GM04504 (cell line): Measurements from ENCODE around the gene LRRC32.

Source experiments
- DNase-seq: peaks from one replicate; pipeline ENCODE4 v3.0.0-alpha.2; 2012; ENCODE audit warnings: low read depth

LRRC32 gene, protein sequence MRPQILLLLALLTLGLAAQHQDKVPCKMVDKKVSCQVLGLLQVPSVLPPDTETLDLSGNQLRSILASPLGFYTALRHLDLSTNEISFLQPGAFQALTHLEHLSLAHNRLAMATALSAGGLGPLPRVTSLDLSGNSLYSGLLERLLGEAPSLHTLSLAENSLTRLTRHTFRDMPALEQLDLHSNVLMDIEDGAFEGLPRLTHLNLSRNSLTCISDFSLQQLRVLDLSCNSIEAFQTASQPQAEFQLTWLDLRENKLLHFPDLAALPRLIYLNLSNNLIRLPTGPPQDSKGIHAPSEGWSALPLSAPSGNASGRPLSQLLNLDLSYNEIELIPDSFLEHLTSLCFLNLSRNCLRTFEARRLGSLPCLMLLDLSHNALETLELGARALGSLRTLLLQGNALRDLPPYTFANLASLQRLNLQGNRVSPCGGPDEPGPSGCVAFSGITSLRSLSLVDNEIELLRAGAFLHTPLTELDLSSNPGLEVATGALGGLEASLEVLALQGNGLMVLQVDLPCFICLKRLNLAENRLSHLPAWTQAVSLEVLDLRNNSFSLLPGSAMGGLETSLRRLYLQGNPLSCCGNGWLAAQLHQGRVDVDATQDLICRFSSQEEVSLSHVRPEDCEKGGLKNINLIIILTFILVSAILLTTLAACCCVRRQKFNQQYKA

DNA sequence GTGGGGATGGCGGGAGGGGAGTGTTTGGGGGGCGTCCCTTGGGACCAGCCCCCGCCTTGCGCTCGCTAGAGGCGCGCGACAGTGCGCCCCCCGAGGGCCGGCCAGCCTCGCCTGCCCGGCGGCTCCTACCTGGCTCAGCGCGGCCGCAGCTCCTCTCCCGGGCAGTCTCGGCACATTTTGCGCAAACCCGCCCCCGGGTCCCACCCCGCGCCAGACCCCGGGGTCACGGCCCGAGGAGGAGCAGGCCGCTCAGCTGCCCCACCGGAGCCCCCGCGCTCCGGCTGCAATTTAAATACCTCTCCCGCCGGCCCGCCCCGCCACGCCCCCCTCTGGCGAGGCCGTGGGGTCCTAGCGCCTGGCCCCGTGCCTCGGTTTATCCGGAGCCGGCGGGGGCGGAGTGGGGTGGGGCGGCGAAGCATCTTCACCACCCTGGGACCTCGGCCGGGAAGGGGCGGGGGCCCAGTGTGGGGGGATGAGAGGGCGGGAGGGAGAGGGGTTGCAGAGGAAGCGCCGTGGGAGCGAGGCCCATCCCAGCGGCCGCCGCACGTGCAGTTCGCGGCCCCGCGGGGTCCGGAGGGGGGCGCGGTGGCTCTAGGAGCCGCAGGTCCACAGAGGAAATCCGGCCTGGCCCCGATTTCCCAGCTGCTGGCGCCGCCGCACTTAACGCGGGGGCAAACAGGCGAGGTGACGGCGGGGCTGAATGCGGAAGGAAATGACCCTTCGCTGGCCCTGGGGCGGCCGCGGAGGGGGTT, at the start of gene LRRC32:
TSS of gene LRRC32 (minus strand) at position 263 of the 752 bp plus-strand sequence. CDS start 4,793 bp downstream, outside the sequence.
- no peak for DNase-seq

DNA sequence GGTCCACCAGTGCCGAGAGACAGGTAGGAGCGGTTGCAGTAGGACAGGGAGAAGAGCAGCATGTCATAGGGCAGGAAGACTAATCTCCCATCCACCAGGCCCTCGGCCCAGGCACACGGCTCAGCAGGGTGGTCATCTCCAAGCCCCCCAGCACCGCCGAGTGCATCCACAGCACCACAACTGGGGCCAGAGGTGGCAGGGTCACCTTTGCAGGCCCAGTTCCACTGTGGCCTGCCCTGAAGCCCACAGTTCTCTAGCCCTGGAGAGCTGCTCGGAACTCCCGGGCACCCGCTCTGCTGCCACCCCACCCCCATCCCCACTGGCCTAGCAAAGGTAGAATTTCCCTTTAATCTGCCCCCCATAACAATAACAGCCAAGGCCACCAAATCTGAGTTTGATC, 49.1 kb upstream of the LRRC32 start:
- DNase-seq: no peak

DNA sequence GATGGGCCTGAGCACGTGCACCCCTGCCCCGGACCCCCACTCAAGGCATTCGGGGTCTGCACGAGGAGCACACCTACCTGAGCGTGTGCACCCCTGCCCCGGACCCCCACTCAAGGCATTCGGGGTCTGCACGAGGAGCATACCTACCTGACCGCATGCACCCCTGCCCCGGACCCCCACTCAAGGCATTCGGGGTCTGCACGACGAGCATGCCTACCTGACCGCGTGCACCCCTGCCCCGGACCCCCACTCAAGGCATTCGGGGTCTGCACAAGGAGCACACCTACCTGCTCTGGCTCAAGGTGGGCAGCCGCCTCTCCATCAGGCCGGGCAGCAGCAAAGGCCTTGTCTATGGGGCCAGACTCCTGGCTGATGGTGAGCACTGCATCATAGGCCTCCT, 48.7 kb upstream of the LRRC32 start:
- no peak for DNase-seq

DNA sequence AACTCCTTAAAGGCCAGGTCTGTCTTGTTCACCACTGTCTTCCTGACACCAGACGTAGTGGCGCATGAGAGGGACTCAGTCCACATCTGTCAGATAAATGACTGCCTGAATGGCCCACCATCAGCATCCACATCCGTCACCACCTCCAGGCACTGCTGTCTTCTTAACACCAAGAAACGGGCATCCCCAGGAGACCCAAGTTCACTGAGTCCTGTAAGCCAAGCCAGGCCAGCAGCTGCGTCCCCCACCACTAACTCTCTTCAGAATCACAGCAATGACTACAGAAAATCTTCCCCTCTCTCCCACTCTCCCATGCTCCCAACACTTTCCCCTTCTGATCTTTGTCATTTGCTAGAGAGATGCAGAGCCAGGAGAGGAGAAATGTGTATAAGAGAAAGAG, 47.3 kb upstream of the LRRC32 start:
- no peak for DNase-seq

DNA sequence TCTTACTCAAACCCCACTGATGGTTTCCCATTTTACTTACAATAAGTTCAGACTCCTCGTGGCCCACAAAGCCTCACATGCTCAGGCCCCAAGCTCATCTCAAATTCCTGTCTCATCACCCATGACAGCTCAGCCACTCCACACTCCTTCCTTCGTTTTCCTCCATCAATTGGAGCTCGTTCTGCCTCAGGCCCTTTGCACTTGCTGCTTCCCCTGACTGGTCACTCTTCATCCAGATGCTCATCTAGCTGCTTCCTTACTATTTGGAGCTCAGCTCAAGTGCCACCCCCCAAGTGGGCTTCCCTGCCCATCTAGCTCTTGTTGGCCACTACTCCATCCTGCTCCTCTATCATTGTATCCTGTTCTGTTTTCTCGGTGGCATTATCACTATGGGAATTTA, 46.8 kb upstream of the LRRC32 start:
- DNase-seq: no peak

DNA sequence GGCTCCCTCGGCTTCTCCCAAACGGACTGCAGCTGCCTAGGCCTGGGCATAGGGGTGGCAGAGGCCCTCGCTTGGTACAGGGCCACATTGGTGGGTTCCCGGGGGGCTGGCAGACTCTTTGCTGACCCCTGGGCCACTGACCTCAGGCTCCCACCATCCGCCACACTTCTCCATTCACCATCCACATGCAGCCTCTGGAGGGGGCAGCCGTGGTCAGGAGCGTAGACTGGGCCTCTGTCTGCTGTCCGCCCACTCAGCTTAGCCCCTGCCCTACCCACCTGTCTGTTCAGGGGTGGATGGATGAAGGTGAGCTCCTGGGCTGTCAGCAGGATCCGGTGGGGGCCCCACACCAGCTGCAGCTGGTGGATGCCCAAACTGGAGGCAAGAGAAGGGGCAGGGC, 45.7 kb upstream of the LRRC32 start:
- no peak for DNase-seq

DNA sequence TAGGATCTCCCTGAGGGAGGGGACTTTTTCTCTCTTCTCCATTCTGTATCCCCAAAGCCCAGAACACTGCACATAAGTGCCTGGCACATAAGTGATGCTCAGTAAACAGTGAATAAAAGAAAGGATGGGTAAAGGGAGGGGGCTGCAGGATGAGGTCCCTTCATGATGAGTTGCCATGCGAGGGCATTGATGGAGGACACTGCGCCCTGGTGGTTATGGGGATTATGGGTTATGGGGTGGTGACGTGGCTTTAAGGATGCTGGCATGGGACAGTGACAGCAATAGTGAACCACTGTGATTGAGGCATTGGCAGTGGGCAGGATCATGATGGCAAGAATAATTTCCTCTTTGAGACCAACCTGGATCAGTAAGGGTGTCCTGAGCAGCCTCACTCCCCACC, 43.9 kb upstream of the LRRC32 start:
- DNase-seq: no peak

DNA sequence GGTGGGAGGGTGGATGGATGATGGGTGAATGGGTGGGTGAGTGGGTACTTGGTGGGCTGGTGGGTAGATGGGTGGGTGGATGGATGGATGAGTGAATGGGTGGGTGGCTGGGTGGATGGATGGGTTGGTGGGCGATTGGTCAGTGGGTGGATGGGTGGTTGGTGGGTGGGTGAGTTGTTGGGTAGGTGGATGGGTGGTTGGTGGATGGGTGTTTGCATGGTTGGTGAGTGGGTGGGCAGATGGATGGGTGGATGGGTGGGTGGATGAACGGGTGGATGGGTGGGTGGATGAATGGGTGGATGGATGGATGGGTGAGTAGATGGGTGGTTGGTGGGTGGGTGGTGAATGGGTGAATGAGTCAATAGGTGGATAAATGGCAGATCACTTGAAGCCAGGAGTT, 43.0 kb upstream of the LRRC32 start:
- no peak for DNase-seq

DNA sequence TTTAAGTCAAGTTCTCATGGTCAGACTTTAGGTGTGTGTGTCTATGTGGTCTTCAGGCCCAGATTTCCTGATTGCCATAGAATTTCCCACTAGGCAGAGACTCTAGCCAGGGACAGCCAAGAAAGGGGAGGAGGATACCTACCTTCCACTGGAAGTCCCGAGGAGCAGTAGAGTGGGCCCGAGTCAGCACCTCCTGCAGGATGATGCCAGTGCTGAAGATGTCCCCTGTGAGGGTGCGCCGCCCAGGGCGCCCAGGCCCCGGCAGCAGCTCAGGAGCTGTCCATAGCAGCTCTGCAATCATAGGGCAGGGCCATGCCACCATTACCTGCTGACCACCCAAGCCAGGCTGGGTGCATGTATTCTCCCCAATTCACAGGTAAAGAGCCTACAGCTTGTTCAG, 41.6 kb upstream of the LRRC32 start:
- no peak for DNase-seq

DNA sequence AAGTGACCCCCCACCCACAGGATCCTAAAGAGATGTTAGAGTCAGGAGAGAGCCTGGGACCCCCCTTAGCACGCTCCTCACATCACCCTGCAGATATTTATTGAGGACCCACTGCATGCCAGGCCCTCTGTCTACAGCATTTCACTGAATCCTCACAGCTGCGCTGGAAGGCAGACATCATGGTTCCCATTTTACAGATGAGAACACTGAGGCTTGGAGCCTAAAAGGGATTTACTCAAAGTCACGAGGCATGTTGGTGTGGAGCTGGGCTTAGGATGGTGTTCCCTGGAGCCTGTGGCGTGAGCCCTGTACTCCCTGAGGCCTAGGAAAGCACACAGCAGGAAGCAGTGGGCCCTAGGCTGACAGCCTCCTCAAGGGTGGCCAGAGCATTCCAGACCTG, 39.2 kb upstream of the LRRC32 start:
- no peak for DNase-seq

DNA sequence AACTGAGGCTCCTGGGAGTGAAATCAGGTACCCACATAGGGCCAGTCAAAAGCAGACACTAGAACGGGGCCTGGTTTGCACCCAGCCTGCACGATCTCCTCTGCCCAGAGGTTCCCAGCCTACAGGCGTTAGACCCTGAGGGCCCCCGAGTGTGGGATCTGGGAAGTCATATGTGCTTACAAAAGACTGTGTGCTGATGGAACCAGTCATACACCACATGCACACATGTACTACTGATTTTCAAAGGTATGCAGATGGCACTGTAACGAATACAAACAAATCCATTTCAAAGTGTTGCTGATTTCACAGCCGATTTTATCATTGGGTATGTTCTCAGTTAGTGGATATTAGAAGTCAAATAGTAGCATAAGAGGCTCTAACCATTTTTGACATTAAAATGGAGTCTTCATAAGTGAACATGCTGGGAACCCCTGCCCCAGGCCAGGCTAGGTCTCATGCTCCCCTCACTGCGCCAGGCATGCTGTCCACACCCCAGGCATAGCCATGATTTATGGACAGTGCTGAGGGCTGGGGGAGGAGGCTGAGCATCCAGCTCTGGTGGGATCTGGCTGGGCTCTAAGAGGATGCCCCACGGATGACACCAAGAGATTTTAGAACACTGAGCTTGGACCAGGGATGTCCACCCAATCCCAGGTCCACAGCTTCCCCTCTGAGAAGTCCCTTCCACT, 38.6 kb upstream of the LRRC32 start:
- DNase-seq: no peak

DNA sequence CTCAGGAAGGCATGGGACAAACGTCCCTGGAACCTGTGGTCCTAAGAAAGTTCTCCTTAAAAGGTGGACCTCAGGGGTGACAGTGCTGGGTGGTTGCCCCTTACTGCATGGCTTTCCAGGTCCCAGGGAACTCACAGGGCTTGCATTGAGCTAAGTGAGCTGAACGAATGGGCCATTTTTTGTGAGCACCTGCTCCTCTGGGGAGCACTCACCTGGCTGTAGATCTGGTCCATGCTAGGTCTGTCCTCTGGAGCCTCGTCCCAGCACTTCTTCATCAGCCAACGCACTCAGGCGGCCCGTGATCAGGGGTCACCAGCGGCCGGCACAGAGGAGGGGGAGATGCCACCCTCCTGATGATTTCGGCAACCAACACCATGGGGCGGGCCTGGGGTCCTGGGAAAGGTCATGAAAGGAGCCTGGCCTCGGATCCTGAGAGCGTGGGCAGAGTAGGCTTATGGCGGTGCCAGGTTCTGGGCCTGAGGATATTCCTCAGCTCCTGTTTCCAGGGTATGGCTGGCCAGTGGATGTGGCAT, 36.8 kb upstream of the LRRC32 start:
- DNase-seq: no peak

DNA sequence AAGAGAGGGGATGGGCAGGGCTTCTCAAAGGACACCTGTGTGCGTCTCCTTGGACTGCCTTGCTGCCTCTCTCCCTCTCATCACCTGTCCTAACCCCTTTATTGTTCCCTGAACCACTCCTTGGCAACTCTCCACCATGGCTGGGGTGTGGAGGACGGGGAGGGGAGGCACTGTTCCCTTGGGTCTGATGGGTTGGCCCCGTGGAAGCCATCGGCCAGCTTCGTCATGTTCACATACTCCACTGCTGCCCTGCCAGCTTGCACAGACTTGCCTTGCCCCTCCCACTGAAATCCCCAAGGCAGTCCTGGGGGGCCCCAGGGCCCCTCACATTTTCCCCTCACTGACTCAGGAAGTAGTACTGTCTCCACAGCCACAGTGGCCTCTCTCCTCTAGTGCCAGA, 36.1 kb upstream of the LRRC32 start:
- DNase-seq: no peak

DNA sequence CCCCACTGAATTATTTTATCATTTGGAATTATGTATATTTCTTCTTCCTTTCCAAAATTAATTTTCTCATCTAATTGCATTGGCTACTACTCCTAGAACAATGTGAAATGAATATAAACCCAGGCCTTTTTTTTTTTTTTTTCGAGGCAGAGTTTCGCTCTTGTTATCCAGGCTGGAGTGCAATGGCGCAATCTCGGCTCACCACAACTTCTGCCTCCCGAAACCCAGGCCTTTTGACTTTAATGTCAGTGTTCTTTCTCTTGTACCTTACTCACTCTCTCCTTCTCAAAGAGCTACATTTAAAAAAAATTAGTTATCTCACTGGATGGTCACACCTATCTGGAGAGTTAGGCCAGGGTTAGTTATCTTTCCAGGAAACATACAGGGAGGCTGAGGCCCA, 35.3 kb upstream of the LRRC32 start:
- no peak for DNase-seq

DNA sequence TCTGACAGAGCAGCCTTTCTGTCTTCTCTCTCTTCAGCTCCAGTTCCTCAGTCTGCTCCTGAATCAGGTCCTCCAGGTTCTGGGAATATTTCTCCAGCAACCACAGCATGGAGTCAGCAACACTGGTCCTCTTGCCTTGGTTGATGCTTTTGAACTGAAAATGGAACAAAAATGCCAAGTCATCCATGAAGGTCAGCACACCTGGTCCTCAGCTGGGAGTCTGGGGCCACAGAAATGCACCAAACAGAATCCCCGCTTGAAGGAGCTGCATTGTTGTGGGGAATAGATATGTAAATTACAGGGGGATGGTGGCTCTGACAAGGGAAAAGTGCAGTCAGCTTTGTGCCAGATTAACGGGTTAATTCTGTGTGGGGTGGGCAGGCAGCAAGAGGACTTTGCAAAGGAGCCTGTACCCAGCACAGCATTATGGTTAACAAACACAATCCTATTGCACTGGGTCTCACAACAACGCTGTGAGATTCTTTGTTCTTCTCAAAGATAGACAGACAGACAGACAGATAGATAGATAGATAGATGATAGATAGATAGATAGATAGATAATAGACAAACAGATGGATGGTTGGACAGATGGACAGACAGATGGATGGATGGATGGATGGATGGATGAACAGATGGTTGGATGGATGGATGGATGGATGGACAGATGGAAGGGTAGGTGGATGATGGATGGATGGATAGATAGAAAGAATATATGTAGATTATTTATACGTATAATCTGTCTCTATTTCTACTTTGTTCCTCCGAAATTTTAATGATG, 33.8 kb upstream of the LRRC32 start:
- no peak for DNase-seq

DNA sequence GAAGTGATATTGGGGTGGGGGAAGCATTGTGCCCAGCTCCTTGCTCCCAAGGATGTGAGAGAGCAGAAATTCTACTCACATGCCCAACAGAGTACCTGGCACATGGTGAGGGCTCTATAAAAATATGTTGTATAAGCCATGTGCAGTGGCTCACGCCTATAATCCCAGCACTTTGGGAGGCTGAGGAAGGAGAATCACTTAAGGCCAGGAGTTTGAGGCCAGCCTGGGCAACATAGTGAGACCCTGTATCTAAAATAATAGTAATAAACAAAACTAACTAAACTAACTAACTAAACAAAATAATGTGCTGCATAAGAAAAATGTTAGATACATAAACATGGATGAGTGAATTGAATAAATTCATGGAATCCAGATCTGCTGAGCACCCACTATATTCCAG, 33.2 kb upstream of the LRRC32 start:
- DNase-seq: no peak

DNA sequence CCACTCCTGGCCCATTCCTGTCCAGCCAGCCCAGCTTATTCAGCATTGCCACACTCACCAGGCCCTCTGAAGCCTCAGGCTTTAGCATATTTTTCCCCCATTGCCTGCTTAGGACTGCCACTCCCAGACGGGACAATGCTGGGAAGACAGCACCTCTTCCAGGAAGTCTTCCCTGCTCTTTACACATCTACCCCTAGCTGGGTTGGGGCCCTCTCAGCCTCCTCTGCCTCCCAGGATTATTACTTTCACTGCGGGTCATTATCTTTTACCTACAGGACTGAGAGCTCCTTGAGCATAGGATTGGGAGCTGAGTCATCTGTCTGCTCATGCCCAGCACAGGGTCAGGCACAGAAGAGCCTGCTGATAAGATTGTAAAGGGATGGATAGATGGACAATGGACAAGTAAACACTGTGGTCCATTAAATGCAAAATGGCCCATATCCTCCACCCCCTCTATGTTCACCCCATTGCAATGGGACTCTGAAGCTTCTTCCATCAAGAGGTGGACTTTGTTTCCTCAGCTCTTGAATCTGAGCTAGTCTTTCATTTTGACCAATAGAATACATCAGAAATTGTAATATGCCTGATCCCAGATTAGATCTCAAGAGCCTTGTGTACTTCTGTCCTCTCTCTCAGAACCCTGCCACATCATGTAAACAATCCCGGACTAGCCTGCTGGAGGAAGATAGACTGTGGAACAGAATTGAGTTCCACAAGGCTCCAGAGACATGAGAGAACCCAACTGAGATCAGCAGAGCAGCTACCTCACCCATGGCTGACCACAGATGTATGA, 32.0 kb upstream of the LRRC32 start:
- DNase-seq: no peak

DNA sequence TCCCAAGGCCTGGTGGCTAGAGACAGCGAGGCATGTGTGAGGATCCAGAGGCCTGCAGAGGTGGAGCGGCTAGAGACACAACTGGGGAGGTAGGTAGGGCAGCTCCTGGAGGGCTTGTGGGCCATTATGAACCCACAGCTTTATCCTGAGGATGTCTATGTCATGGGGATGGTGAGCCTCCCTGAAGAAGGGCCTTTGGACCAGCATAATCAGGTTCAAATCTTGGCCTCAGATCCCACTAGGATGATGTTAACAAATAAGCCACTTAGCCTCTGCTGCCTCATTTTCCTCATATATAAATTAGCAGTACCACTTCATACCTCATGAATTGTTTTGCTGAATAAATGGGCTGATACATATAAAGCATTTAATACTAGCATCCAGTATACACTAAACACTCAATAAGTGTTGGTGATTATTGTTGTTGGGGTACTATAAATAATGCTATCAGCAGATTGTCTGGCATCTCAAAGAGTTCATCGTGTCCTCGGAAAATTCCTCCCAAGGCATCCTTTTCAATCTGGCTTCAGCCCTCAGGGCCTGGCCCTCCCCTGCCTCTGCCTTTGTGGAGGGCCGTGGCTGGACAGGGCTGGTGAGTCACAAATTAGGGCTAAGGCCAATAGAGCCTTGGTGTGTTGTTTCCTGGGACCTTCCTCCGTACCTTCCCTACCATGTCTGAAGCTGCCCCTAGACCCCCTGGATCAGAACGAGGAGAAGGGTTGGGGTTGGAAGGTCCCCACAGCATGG, 30.9 kb upstream of the LRRC32 start:
- peak; percentile 52 for DNase-seq

DNA sequence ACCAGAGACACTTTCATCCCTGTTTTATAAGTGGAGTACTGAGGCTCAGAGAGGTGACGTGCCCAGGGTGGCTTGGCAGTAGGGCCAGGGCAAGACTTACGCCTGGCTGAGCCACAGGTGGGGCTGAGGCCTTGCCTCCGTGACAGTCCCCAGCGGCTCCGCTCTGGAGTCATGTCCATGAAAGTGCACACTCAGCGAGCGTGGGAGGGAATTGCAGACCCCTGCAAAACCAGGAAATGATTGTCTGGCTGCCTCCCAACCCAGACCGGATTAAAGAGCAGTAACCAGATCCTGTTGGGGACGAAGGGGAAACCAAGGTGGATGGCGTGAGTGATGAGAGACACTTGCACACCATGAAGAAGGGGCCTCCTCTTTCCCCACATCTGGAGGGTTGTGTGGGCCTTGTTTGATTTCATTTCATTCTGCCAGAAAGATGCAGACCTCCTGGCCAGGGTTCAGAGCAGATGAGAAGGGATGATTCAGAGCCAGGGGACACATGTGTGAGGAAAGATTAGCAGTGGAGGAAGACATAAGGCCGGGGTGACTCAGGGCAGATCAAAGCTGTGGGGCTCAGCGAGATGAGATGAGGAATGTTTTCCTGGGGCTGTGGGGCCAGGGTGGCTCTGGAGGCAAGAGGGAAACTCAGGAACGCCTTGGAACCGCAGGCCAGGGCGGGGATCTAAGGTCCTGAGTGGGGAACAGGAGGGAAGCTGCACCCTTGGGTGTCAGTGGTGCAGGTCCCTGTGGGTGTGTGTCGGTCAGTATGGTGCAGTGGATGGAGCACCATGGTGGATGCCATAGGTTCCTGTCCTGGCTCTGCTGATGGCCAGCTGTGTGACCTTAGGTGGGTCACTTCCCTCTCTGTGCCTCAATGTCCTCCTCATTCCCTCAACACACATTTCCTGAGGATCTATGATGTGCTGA, 29.9 kb upstream of the LRRC32 start:
- peak; percentile 87 for DNase-seq
